Small intestine (tissue), 7 donors: ENCODE measurements around the gene CPNE8. TPM values are rescaled to one million over a fixed set of nuclear protein-coding genes. Genes with fewer than 3 reads are reported as not detected.

Experiments
- DNase-seq, 2 donors: peaks; one replicate each; pipeline versions ENCODE4 v3.0.0 to v3.0.0-alpha.2; 2013
- FAIRE-seq: peaks from 2 replicates; lab custom pipeline; 2012; peaks lifted over from hg19 to GRCh38; lab: Jason Lieb, UNC
- H3K27ac ChIP-seq, 3 donors: one replicate each; pipeline ENCODE4 v1.5.1; 2013; ENCODE audit warnings: low read length in 2 of 3, mild to moderate bottlenecking in 2 of 3, control low read depth in 1 of 3, inconsistent platforms in 1 of 3, low read depth in 1 of 3, moderate library complexity in 1 of 3
- H3K27me3 ChIP-seq, 3 donors: one replicate each; pipeline ENCODE4 v1.6.1; 2013; ENCODE audit warnings: low read length in 3 of 3, inconsistent platforms in 1 of 3; ENCODE audit not compliant: control insufficient read depth in 3 of 3, insufficient read depth in 3 of 3
- H3K36me3 ChIP-seq, 3 donors: one replicate each; pipeline ENCODE4 v1.6.1; 2013; ENCODE audit warnings: low read length in 3 of 3, inconsistent platforms in 1 of 3, low read depth in 1 of 3, mild to moderate bottlenecking in 1 of 3, moderate library complexity in 1 of 3; ENCODE audit not compliant: control insufficient read depth in 3 of 3, insufficient read depth in 2 of 3
- H3K4me1 ChIP-seq, 3 donors: one replicate each; pipeline ENCODE4 v1.6.1; 2013; ENCODE audit warnings: low read length in 2 of 3, inconsistent platforms in 1 of 3, low read depth in 1 of 3, mild to moderate bottlenecking in 1 of 3, moderate library complexity in 1 of 3; ENCODE audit not compliant: control insufficient read depth in 3 of 3, insufficient read depth in 2 of 3
- H3K4me3 ChIP-seq, 3 donors: one replicate each; pipeline ENCODE4 v1.5.1; 2013; ENCODE audit warnings: low read length in 3 of 3, control low read depth in 1 of 3, inconsistent platforms in 1 of 3, low read depth in 1 of 3, mild to moderate bottlenecking in 1 of 3, moderate library complexity in 1 of 3
- H3K9me3 ChIP-seq, 2 donors: one replicate each; pipeline ENCODE4 v1.6.1; 2013; ENCODE audit warnings: low read depth in 1 of 2, low read length in 1 of 2; ENCODE audit not compliant: control insufficient read depth in 2 of 2, insufficient read depth in 1 of 2
- WGBS, 3 donors: extraction: QIAGEN DNeasy Blood & Tissue Kit; methylation state at CpG; one replicate each; pipeline ENCODE4 v1.1.7; 2013; 5-methylcytosine and 5-hydroxymethylcytosine counted together
- polyA plus RNA-seq, 4 donors: library from polyadenylated mRNA; stranded (reverse) in 3 of 4; unstranded in 1 of 4; fragments of 200-250 nt in 3 of 4; fragments of 120-200 nt in 1 of 4; gene quantifications; one replicate each; pipeline versions ENCODE4 v1.2.1 to v1.2.3, GENCODE V29; 2013
- donor health status: healthy with polysubstance abuse.
- donor health status: control.
- donor health status: control.
- donor health status: Bipolar disorder and iron deficiency.
- donor health status: healthy.

The CPNE8 gene
- polyA plus RNA-seq, 4 donors, result 0.22 to 8.4 (median 3.1) TPM

GRCh38 chr12:38648813-38649212, 256.6 kb downstream of the CPNE8 start:
- no peaks in the 10 kb centered on the region for H3K9me3 ChIP-seq
- no peaks in the 10 kb centered on the region for H3K36me3 ChIP-seq
- no peaks in the 10 kb centered on the region for H3K4me1 ChIP-seq
- FAIRE-seq (no peak), DNase-seq (no peak)
- no peak overlapping the region for H3K27ac ChIP-seq
- H3K4me3 ChIP-seq, result no peak overlapping the region
- no peaks in the 10 kb centered on the region for H3K27me3 ChIP-seq
- WGBS, 3 donors, result 82 to 93% (median 84%) methylated on average over 1 of the region's 1 CpG

GRCh38 chr12:38646146-38646545, 259.2 kb downstream of the CPNE8 start:
- Histone ChIP-seq H3K27ac (no peak overlapping the region), H3K4me1 (no peaks in the 10 kb centered on the region), H3K36me3 (no peaks in the 10 kb centered on the region), H3K9me3 (no peaks in the 10 kb centered on the region), H3K4me3 (no peak overlapping the region), H3K27me3 (no peaks in the 10 kb centered on the region)
- DNase-seq (no peak), FAIRE-seq (no peak)
- WGBS, 3 donors, result 57 to 75% (median 70%) methylated on average over 4 of the region's 4 CpGs

- no peaks in the 10 kb centered on the region for H3K27me3 ChIP-seq
- H3K27ac ChIP-seq, result no peak overlapping the region
- no peak overlapping the region for H3K4me3 ChIP-seq
- 50 to 68% (median 61%) methylated on average over 7 of the region's 7 CpGs for WGBS, 3 donors
- no peaks in the 10 kb centered on the region for H3K9me3 ChIP-seq
- no peaks in the 10 kb centered on the region for H3K4me1 ChIP-seq
- DNase-seq (no peak), FAIRE-seq (no peak)
- no peaks in the 10 kb centered on the region for H3K36me3 ChIP-seq
These were observed 265.8 kb downstream of the CPNE8 start for GRCh38 chr12:38639625-38640024.

DNA sequence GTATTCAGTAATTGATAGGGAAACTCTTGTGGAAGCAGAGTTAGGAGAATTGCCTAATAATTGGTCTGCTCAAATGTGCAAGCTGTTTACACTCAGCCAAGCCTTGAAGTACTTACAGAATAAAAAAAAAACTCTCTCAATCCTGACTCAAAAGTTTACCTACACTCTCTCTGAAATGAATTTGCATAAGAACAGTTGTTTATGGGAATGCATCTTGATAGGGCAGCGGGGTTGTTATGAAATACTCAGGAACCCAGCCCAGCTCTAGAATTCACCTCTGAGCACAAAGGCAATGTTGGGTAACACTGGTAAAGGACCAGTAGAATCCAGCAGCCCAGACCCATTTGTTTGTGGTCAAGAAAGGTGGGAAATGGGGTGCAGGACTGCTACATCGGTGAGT, 267.0 kb downstream of the CPNE8 start:
- H3K27me3 ChIP-seq, result no peaks in the 10 kb centered on the region
- FAIRE-seq (no peak), DNase-seq (no peak)
- no peaks in the 10 kb centered on the region for H3K9me3 ChIP-seq
- no peaks in the 10 kb centered on the region for H3K4me1 ChIP-seq
- H3K4me3 ChIP-seq, result no peak overlapping the region
- no peaks in the 10 kb centered on the region for H3K36me3 ChIP-seq
- 77 to 88% (median 84%) methylated on average over 2 of the region's 2 CpGs for WGBS, 3 donors
- no peak overlapping the region for H3K27ac ChIP-seq

DNA sequence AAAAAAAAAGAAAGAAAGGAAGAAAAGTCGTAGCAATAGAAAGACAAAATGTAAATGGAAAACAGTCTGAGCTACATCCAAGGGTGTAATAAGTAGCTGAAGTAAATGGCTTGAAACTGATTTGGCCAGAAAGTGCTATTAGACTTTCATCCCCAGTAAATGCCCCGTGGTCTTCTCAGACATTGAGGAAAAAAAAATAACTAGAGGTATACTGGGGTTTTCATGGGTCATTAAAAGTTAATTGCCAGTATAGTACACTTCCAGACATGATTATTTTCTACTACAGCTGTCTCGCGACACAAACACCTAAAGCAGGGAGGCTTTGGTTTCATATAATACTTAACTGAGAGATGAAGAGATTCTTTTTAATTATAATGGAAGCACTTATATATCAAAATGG, 271.9 kb downstream of the CPNE8 start:
- WGBS, 3 donors, result 60 to 74% (median 73%) methylated on average over 4 of the region's 4 CpGs

GRCh38 chr12:38629064-38629463, 276.3 kb downstream of the CPNE8 start:
- Histone ChIP-seq H3K9me3 (no peaks in the 10 kb centered on the region), H3K4me3 (no peak overlapping the region), H3K36me3 (no peaks in the 10 kb centered on the region), H3K27ac (no peak overlapping the region), H3K4me1 (no peaks in the 10 kb centered on the region), H3K27me3 (no peaks in the 10 kb centered on the region)
- 69 to 74% (median 72%) methylated on average over 2 of the region's 2 CpGs for WGBS, 3 donors
- FAIRE-seq (no peak), DNase-seq (no peak)

More for the DNA sequence above, 271.9 kb downstream of the CPNE8 start:
- no peak for FAIRE-seq
- Histone ChIP-seq H3K27me3 (no peaks in the 10 kb centered on the region), H3K27ac (no peak overlapping the region), H3K4me1 (no peaks in the 10 kb centered on the region), H3K9me3 (no peaks in the 10 kb centered on the region), H3K4me3 (no peak overlapping the region), H3K36me3 (no peaks in the 10 kb centered on the region)
- DNase-seq, result no peak

DNA sequence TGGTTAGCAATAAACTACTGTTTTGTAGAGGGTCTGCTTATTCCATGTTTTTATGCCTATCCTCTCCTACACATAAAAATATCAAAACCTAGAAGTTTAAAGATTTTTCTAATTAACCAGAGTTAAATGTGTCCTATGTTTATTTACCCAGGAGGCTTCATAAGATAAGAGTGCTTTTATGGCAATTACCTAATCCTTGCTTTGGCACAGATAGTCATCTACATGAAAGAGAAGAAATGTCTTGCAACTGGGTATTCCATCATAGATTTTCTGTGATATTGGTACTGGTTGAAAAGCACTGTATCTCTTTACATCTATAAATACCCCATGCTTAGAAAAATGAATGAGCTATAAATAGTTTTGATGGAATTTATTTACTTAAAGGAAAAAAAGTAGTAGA, 277.1 kb downstream of the CPNE8 start:
- FAIRE-seq, result no peak

GRCh38 chr12:38625306-38625705, 280.1 kb downstream of the CPNE8 start:
- WGBS, 3 donors, result 89 to 90% (median 89%) methylated on average over 5 of the region's 5 CpGs
- FAIRE-seq, result no peak

More for the DNA sequence above, 277.1 kb downstream of the CPNE8 start:
- DNase-seq, result no peak
- Histone ChIP-seq H3K4me1 (no peaks in the 10 kb centered on the region), H3K9me3 (no peaks in the 10 kb centered on the region), H3K27ac (no peak overlapping the region), H3K36me3 (no peaks in the 10 kb centered on the region), H3K4me3 (no peak overlapping the region), H3K27me3 (no peaks in the 10 kb centered on the region)

DNA sequence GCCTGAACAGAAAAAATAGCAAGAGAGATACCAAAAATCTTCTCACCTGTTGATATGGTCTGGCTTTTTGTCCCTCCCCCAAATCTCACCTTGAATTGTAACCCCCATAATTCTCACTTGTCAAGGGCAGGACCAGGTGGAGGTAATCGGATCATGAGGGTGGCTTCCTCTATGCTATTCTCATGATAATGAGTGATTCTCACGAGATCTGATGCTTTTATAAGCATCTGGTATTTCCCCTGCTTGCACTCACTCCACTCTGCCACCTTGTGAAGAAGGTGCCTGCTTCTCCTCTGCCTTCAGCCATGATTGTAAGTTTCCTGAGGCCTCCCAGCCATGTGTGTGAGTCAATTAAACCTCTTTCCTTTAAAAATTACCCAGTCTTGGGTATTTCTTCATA, 291.2 kb downstream of the CPNE8 start:
- no peaks in the 10 kb centered on the region for H3K27me3 ChIP-seq
- H3K9me3 ChIP-seq, result no peaks in the 10 kb centered on the region
- H3K36me3 ChIP-seq, result no peaks in the 10 kb centered on the region
- no peak for DNase-seq
- FAIRE-seq, result no peak
- no peaks in the 10 kb centered on the region for H3K4me1 ChIP-seq
- 41 to 56% (median 42%) methylated on average over 2 of the region's 2 CpGs for WGBS, 3 donors
- H3K4me3 ChIP-seq, result no peak overlapping the region
- H3K27ac ChIP-seq, result no peak overlapping the region

More at GRCh38 chr12:38625306-38625705, 280.1 kb downstream of the CPNE8 start:
- Histone ChIP-seq H3K4me1 (no peaks in the 10 kb centered on the region), H3K27ac (no peak overlapping the region), H3K9me3 (no peaks in the 10 kb centered on the region), H3K27me3 (no peaks in the 10 kb centered on the region), H3K36me3 (no peaks in the 10 kb centered on the region), H3K4me3 (no peak overlapping the region)
- DNase-seq, result no peak
